Stimulated activated CD4-positive, alpha-beta T cell treated with anti-CD3 and anti-CD28 coated beads, Interleukin-12 subunit alpha, Interleukin-12 subunit beta, amount 100 ng/mL, for 4 hours (primary cell): Measurements from ENCODE around the gene JMJD8.
A peak's percentile ranks its signal among the peaks of the same experiment; 100 is the strongest.
"Not testable (repeated sequence)": the region's sequence is repeated elsewhere in the genome, so short reads cannot be mapped to it uniquely, and the experiment has no call there.

Source experiments
- DNase-seq: peaks from one replicate; pipeline ENCODE4 v3.0.0-alpha.2; 2020

The JMJD8 gene

DNA sequence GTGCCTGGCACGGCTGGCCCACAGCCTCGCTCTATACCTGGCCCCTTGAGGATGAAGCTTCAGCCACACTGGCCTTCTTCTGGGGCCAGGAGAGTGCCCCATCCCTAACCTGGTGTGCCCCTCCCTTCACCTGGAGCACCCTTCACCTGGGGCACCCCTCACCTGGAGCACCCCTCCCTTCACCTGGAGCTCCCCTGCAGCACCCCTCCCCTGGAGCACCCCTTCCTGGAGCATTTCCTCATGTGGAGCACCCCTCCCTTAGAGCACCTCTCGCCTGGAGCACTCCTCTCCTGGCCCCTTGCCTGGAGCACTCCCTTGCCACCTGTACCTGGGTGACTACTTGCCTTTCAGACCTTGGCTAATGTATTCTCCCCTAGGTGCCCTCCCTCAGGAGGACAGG lies 23.9 kb upstream of the JMJD8 start:
- DNase-seq = no peak

DNA sequence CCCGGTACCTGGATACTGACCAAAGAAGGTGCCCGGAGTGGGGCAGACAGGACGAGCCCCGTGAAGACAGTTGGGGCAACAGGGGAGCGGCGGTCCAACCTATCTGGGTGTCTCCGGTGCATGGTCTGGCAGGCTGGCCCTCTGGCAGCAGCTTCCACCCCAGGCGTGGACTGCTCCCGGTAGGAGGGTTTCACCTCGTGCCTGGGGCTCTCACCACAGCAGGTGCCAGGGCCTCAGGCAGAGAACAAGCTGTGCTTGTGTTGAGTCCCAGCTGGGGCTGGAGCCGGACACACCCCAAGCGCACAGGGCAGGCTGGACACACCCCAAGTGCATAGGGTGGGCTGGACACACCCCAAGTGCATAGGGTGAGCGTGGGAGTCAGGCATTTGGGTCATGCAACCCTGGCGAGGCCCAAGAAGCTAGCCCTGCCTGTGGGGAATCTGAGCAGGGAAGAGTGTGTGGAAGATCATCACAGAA lies 23.0 kb upstream of the JMJD8 start:
- DNase-seq = no peak

DNA sequence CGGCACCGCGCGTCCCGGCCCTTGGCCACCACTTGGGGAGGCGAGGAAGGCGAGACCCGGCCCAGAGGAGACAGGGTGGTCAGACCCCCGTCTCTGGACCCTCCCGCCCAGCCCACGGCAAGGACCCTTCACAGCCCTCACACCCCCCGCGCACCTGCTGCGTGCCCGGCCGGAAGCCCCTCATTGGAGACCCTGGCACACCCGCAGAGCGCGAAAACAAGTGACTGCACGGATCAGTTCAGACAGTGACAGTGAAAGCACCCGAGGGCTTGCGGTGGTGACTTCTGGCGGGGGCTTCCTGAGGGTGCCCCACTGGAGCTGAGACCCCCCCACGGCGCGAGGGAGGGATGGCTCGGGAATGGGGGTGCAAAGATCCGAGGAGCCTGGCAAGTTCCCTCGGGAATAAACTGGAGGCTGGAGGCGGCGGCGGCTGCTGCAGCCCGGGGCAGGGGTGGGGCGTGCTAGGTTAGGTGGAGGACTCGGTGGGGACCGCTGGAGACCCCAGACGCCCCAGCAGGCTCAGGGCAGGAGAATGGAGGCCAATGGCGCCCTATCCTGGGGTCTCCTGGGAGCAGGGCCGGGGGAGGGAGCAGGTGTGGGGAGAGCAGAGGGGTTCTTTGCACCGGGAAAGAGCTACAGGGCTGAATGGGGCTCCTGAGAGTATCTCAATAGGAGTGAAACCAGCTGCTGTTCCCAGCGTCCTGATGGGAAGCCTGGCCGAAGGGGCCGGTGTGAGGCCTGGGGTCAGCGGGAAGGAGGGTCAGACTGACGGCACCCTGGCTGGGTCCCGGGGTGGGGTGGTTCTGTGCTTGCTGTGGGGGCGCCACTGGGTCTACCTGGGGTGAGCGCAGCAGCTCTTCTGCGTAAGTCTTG lies 22.3 kb upstream of the JMJD8 start:
- DNase-seq = no peak

DNA sequence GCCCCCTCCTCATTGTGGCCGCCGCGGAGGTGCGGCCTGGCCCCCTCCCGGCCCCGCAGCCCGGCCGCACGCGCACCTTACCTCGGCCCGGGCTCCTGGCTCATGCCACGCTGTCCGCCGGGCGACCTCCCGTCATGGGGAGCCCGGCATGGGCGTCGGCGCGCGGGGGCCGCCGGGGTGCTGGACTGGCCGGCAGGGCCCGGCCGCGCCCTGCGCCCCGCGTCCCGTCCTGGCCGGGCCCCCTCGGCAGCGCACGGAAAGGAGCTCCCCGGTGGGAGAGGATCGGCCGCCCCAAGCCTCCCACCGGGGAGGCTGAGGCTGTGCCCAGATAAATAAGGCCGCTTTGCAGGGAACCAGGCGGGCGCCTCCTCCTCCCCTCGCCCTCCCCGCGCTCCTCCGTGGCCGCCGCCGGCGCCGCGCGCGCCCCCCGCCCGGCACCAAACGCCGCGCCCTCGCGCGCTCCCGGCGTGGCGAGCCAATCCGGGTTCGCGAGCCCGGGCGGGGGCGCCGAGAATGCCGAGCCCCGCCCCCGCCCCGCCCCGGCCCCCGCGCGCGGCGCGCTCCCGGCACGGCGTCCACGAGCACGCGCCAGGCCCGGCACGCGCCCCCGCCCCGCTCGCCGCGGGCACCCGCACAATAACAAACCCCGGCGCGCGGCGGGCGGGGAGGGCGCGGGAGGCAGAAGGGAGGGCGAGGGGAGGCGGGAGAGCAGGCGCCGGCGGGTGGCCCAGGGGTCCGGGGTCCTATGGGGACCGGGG lies 21.5 kb upstream of the JMJD8 start, which contains the start of gene FBXL16:
TSS of gene FBXL16 (minus strand) at position 371 of the 758 bp plus-strand sequence. CDS start 8,396 bp downstream, outside the sequence.
- DNase-seq = no peak

DNA sequence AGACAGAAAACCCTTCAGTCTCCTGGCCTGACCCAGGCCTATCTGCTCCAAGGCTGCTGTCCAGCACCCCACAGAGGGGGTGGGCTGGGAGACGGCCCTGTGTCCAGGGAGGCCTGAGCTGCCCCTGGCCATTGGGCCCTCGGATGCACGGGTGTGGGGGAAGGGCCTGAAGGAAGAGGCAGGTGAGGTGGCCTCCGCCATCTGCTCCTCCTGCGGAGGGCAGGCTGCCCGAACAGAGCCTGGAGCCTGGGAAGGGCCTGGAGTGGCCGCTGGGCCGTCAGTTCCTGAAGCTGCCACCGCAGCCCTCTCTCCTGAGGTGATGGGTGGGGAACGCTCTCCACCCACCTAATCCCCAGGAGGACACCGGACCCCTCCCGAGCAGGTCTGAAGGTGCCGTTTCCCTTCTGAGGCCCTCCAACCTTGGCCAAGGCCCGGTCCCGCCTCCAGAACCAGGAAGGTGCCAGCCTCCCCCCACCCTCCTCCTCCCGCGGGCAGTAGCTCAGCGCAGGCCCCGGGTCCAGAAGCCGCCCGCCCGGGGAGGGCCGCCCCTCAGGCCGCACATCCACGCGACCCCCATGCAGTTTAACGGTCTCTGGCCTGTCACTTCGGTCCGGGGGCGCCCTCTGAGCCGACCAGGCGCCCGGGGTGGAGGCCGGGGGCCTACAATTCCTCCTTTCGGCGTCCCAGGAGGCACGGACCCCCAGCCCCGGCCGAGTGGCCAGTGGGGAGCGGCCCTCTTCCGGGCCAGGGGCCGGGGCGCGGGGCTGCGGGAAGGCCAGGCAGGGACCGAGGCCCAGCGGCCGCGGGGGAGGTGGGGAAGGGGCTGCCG lies 20.6 kb upstream of the JMJD8 start:
- no peak for DNase-seq

DNA sequence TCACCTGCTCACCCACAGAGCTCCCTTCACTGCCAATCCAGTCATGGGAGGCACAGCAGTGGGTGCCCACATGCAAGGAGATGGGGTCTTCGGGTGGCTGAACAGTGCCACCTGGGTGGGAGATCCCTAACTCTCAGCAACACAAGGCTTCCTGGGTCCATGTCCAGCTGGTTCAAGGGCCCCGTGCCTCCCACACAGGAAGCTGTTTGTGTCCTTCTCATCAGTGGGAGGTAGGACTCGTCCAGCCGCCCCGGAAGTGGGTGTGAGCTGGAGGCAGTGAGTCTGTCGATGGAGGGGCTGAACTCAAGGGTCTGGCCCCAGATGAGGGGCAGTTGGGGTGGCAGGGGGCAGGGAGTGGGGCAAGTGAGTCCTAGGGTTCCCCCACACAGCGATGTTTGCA lies 19.9 kb upstream of the JMJD8 start:
- DNase-seq = no peak

DNA sequence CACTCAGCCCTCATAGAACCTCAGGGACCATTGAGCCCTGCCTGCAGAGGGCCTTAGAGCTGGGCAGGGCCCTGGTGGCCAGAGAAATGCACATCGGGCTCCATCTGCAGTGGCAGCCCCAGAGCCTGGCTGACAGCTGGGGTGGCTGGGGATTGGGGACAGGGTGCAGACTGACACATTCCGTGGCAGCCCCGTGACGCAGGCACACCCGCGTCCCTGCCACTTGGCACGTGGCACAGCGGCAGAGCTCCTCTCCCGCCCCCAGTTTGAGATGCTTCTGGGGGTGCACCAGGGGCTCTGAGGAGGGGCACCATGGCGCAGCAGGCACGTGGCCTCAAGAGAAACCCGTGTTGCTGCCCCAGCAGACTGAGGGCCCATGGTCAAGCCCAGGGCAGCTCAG lies 19.3 kb upstream of the JMJD8 start:
- no peak for DNase-seq

DNA sequence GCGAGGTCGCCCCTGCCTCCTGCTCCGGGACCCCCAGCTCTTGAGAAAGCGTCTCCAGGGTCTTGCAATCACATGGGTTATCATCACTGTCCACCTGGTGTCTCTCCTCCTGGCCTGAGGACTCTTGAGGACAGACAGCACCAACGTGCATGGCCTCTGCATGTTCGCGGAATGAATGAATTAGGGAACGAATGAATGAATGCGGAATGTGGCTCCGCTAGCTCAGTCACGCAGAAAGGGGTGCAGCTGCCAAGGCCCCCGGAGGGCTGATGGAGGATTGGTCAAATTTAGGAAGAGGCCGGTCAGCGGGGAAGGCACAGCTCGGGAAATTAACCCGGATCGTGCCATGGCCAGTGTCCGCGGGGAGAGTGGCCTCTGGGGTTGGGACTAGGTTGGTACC lies 18.2 kb upstream of the JMJD8 start:
- DNase-seq = no peak

DNA sequence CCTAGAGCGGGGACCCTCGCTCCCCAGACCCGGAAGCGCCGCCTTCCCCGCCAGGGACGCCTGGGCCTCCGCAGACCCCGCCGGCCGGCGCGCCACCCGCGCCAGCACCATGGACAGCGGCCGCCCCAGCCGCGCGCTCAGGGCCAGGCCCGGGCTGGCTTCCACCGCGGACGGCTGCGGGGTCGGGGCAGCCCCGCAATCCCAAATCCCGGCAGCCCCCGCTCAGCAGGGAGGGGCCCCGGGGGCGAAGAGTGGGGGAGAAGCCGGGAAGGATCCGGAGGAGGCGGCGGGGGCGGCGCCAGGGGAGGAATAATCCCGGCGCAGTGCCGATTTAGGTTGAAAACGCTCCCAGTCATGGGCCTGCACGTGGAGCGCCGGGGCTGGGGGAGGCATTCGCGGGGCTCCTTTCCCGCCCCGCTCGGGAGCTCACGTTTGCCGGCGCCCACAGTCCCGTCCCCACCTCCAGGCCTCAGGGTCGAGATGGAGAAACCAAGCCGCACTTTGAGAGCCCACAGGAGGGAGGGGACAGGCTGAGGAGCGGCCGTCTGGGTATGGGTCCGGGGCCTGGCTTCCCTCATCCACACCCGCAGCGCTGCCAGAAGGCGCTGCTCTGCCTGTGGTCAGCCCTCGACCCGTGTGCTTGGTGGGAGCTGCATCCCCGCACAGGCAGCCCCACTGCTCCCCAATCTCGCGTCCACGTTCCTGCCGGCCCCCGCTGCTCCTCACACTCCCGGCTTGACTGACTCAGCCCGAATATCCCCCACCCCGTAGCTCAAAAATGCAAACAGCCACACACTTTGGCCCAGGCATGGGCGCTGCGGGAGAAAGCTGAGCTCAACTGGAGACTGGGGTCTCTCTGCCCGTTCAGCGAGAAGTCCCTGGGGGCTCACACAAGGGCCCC lies 16.8 kb upstream of the JMJD8 start:
- DNase-seq = peak; percentile 53

DNA sequence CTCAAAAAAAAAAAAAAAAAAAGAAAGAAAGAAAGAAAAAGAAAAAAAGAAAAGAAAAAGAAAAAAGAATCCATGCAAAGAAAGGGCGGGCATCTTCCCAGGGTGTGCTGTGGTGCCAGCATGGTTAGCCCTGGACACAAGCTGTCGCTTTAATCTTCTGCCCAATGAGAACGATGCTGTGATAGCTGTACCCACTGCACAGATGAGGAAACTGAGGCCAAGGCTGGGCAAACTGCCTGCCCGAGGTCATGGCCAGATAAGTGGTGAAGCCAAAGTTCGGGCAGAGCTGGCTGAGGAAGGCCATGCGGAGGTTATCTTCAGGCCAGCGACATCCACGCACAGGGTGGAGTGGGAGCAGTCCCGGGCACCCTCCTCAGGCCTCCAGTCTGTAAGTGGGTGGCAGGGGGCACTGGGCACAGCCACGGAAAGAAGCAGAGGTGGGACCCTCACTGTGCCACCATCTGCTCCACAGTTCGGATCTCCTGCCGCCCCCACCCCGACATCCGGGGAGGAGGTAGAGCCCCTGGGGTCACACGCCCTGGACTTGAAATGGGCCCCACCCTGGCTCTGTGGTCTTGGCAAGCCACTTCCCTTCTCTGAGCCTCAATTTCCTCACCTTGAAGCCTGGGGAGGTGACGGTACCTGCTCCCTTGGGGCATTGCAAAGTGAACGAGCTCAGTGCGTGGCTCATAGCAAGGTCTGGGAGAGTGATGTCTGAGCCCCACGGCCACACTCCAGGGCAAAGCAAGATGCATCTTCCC lies 15.0 kb upstream of the JMJD8 start:
- no peak for DNase-seq

DNA sequence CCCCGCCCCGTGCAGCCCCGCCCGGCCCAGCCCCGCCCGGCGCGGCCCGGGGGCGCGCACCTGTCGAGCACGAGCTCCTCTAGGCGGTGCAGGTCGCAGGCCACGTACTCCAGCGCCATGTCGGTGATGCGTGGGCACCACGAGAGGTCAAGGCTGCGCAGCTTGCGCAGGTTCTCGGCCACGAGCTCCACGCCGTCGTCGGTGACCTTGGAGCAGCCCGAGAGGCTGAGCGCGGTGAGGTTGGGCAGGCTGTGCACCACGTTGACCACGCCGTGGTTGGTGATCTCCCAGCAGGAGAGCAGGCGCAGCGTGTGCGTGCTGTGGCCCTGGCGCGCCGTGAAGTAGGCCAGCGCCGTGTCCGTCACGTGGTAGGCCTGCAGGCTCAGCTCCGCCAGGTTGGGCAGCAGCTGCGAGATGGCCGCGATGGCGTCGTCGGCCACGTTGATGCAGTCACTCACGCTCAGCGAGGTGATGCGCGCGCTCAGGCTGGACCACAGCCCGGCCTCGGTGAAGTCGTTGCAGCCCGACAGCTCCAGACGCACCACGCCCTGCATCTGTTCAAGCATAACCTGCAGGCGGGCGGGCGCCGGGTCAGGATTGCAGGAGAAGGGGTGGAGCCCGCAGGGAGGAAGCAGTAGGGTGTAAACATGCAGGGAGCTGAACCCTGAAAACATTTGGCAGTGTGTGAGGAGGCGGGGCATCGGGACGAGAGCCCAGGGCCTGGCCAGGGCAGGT lies 11.4 kb upstream of the JMJD8 start:
- peak; percentile 66 for DNase-seq

DNA sequence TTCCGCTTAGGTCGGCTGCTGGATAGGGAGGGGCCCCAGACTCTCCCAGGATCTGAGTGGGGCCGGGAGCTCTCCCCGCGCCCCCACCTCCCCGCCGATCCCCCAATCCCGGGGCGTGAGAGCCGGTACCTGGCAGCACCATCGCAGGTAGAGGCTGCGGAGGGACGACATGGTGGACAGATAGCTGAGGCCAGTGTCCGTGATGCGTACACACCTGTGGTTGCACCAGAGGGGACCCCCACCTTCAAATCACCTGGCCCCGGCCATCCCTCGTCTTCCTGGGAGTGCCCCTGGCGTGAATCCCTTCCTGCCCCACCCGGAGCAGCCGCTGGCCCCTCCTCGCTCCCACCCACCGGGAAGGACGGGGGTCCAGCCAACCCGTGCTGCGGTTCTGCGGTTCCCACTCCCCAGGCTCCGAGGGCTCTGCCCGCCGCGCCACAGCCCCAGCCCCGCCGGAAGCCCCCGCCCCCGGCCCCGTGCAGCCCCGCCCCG lies 10.8 kb upstream of the JMJD8 start:
- no peak for DNase-seq

DNA sequence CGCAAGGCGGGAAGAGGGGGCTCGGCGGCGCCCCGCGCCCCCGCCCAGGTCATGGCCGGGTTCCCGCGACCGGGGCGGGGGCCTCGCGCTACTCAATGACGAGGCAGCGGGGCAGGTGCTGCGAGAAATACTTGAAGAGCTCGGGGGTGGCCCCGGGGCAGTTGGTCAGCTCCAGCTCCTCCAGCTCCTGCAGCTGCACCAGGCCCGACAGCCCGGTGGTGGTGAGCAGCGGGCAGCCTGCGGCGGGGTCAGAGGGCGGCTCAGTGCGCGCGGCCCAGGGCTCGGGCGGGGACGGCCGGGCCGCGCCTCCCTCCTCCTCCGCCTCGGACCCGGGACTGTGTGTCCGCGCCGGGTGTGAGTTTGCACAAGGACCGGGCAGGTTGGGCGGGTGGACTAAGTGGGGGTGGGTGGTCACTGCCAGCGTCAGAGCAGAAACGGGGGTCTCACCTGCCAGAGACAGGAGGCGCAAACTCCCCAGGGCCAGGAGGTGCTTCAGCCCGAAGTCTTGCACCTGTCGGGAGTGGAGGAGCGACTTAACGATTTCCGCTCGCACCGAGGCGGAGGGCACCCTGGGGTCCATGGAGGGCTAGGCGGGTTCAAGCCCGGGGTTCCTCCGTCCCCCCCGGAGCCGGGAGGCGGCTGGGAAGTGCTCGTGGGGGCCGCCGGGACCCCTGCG lies 10.2 kb upstream of the JMJD8 start:
- no peak for DNase-seq

DNA sequence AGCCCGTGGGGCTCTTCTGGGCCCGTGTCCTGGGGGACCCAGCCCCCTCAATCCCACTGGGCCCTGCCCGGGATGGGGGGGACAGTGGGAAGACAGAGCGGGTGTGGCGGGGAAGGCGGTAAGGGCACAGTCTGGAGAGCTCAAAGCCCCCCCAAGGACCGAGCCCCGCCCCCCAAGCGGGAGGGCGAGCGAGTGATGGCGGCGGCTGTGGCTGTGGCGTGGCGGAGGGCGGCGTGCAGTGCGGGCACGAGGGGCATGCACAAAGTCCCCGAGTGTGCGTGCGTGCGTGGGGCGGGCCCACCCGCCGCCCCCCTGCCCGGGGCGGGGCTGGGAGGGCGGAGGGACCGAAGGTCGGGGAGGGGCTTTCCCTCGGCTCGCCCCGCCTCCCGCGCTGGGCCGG lies 9.6 kb upstream of the JMJD8 start:
- no peak for DNase-seq

DNA sequence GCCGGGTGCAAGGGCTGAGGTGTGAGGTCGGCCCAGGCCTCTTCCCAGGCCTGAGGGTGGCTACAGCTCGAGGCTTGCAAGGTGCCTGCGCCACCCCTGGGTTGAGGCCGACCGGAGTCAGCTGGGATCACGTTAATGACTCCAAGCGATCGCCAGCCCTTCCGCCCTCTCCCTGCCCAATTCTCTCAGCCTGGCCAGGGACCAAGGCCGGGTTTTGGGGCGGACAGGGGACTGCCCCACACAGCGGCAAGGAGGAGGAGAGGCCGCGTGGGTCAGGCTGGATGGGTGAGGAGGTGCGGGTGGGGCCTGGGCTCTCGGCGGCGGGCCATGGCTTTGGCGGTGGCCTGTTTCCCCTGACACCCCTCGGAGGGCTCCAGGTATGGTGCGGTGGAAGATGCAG lies 9.2 kb upstream of the JMJD8 start:
- DNase-seq = no peak

DNA sequence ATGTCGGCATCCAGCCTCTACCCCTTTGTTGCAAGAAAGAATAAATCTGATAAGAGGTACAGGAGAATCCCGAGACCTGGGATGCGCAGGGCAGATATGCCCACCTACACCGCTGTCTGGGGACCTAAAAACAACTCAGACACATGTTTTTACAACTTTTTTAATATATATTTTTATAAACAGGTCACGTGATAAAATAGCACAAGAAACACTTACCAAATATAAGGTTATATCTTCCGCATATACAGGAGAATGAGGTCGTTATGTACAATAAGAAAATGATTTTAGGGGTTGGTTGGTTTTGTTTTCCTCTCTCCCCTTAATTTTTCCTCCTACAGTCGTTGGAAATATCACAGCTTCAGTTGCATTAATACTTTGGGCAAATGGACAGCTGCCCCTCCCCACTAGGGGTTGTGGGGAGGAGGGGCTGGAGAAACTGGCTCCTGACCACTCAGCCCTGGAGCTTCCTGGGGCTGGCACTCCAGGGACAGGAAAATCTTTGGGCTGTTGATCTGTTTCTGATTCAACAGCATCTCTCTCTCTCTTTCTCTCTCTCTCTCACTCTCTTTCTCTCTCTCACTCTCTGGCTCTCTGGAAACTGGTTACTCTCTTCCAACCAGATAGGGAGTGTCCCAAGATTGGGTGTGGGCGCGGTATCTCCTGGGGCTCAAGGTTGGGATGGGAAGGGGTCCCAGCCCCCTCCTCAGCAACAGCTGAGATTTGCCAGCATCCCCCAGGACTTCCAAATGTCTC lies 8.4 kb upstream of the JMJD8 start:
- no peak for DNase-seq

DNA sequence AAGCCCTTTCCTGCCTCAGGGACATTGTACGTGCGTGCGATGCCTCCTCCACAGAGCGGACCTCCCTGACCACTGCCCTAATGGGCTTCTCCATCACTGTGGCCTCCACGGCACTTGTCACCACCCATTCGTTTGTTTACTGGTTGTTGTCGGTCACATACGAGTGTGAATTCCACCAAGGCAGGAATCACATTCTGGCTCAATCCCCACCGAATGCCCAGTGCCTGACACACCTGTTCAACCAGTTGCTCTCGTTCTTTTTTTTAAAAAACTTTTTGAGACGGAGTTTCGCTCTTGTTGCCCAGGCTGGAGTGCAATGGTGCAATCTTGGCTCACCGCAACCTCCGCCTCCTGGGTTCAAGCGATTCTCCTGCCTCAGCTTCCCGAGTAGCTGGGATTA lies 7.1 kb upstream of the JMJD8 start:
- not testable (repeated sequence) for DNase-seq

DNA sequence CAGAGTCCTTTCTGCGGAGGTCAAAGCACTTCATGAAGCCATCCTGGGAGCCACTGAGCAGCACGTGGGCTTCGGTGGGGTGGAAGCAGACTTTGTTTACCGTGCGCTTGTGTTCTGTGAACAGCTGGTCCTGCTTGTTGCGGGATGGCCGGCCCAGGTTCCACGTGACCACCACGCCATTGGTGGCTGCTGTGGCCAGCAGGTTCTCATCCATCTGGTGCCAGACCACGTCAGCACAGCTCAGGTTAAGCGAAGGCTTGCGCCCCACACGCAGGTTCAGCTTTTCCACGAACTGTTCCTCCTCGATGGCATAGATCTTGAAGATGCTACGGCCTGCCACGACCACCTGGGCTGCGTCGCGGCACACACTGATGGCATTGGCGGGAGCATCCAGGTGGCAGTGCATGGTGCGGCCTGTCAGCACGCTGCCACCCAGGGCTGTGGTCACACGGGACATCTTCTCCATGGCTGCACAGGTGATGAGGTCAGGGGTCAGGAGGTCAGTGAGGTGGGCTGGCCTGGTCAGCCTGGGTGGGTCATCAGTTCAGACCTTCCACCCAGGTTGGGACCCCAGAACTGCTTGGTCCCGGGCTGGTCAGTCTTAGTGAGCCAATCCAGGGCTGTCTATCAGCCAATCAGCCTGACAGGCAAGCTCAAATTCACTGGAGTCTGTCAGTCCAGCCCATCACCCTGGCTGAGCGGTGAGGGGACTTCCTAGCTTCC lies 5.2 kb upstream of the JMJD8 start:
- DNase-seq = no peak
